Osteocyte (in vitro differentiated cells): ENCODE measurements around the gene TNNI3. TPM values are rescaled to one million over a fixed set of nuclear protein-coding genes. Genes with fewer than 3 reads are reported as not detected.

Source experiments
- DNase-seq: peaks from one replicate; pipeline ENCODE4 v3.0.0; 2021; ENCODE audit warnings: mixed read lengths; ENCODE audit not compliant: unreplicated experiment; ENCODE audit errors: extremely low spot score
- H3K27ac Mint-ChIP-seq: one replicate; pipeline ENCODE4 v1.8.0; 2021; ENCODE audit warnings: mild to moderate bottlenecking, mixed read lengths; ENCODE audit not compliant: unreplicated experiment
- H3K27me3 Mint-ChIP-seq: one replicate; pipeline ENCODE4 v1.8.0; 2021; ENCODE audit warnings: mixed read lengths; ENCODE audit not compliant: unreplicated experiment
- H3K36me3 Mint-ChIP-seq: one replicate; pipeline ENCODE4 v1.8.0; 2021; ENCODE audit warnings: mixed read lengths; ENCODE audit not compliant: unreplicated experiment
- H3K4me1 Mint-ChIP-seq: one replicate; pipeline ENCODE4 v1.8.0; 2021; ENCODE audit warnings: mixed read lengths; ENCODE audit not compliant: unreplicated experiment
- H3K4me3 Mint-ChIP-seq: one replicate; pipeline ENCODE4 v1.8.0; 2021; ENCODE audit warnings: mild to moderate bottlenecking, moderate library complexity, mixed read lengths; ENCODE audit not compliant: unreplicated experiment
- H3K9me3 Mint-ChIP-seq: one replicate; pipeline ENCODE4 v1.8.0; 2021; ENCODE audit warnings: mixed read lengths; ENCODE audit not compliant: unreplicated experiment
- CTCF ChIP-seq: fragments of 200-600 bp; sonication (generic); IDR thresholded peaks from 2 replicates; pipeline ENCODE4 v1.5.0; 2021; ENCODE audit warnings: antibody characterized with exemption, mild to moderate bottlenecking, moderate library complexity
- total RNA-seq: library from RNA; stranded (reverse); gene quantifications from 2 replicates; pipeline ENCODE4 v1.2.1, GENCODE V29; 2021

The TNNI3 gene
- total RNA-seq, 1 donor from 2014 or later = not detected

GRCh38 chr19:55134736-55135135, 22.8 kb downstream of the TNNI3 start:
- Mint-ChIP-seq H3K9me3 (no peaks in the 10 kb centered on the region), H3K36me3 (no peaks in the 10 kb centered on the region), H3K27me3 (peaks cover 21% of the 10 kb centered on the region), H3K4me3 (no peak overlapping the region), H3K4me1 (no peaks in the 10 kb centered on the region), H3K27ac (no peak overlapping the region)
- no peak for DNase-seq
- TF ChIP-seq CTCF = no peak

- H3K4me3 Mint-ChIP-seq = no peak overlapping the region
- no peaks in the 10 kb centered on the region for H3K4me1 Mint-ChIP-seq
- no peak for DNase-seq
- TF ChIP-seq CTCF = no peak
- H3K27ac Mint-ChIP-seq = no peak overlapping the region
- H3K27me3 Mint-ChIP-seq = peaks cover 24% of the 10 kb centered on the region
- H3K9me3 Mint-ChIP-seq = no peaks in the 10 kb centered on the region
- no peaks in the 10 kb centered on the region for H3K36me3 Mint-ChIP-seq
These were observed 23.7 kb downstream of the TNNI3 start for GRCh38 chr19:55133639-55134444.

DNA sequence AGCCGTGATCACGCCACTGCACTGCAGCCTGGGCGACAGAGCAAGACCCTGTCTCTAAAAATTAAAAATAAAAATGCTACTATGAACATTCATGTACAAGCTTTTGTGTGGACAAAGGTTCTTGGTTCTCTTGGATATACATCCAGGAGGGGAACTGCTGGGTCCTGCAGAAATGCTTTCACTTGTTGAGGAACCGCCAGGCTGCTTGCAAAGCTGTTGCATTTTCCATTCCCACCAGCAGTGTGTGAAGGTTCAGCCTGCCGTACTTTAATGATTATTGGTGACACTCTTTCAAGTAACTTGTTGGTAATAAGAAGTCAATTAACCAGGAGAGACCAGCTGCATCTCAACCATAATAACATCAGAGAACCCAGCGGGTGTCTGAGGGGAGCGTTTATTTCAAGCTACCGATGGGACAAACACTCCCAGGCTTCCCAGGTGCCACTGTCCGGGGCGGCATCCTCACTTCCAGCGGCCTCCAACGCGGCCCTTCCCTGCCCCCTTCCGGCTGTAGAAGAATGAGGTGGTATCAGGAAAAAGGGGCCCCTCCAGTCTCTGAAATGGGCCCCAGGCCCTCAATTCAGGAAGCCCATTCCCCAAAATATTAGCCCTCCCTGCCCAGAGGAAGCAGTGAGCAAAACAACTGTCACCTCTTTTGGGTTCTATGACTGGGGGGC, 24.9 kb downstream of the TNNI3 start:
- no peaks in the 10 kb centered on the region for H3K4me1 Mint-ChIP-seq
- DNase-seq = no peak
- H3K4me3 Mint-ChIP-seq = no peak overlapping the region
- H3K27me3 Mint-ChIP-seq = peaks cover 30% of the 10 kb centered on the region
- no peaks in the 10 kb centered on the region for H3K36me3 Mint-ChIP-seq
- no peak overlapping the region for H3K27ac Mint-ChIP-seq
- H3K9me3 Mint-ChIP-seq = no peaks in the 10 kb centered on the region
- no peak for TF ChIP-seq CTCF

DNA sequence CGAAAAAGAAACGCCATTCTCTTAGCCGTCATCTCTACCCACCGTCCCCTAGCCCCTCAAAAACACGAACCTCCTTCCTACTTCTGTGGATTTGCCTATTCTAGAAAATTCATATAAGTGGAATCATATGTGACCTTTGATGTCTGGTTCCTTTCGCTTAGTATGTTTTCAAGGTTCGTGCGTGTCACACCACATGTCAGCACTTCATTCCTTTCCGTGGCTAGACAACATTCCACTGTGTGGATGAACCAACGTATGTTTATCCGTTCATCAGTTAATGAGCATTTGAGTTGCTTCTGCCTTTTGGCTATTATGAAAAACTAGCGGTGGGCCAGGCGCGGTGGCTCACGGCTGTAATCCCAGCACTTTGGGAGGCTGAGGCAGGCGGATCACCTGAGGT, 26.1 kb downstream of the TNNI3 start:
- DNase-seq = no peak
- H3K4me3 Mint-ChIP-seq = no peak overlapping the region
- no peaks in the 10 kb centered on the region for H3K9me3 Mint-ChIP-seq
- peaks cover 41% of the 10 kb centered on the region for H3K27me3 Mint-ChIP-seq
- TF ChIP-seq CTCF = no peak
- H3K27ac Mint-ChIP-seq = no peak overlapping the region
- no peaks in the 10 kb centered on the region for H3K4me1 Mint-ChIP-seq
- H3K36me3 Mint-ChIP-seq = no peaks in the 10 kb centered on the region

- no peak for TF ChIP-seq CTCF
- no peak for DNase-seq
- H3K4me1 Mint-ChIP-seq = peaks cover 28% of the 10 kb centered on the region
- peaks cover 16% of the 10 kb centered on the region for H3K27me3 Mint-ChIP-seq
- no peak overlapping the region for H3K27ac Mint-ChIP-seq
- no peaks in the 10 kb centered on the region for H3K36me3 Mint-ChIP-seq
- H3K9me3 Mint-ChIP-seq = no peaks in the 10 kb centered on the region
- no peak overlapping the region for H3K4me3 Mint-ChIP-seq
These were observed 38.5 kb downstream of the TNNI3 start for GRCh38 chr19:55119053-55119452.
